Kidney (tissue), 14 donors: ENCODE results near the gene MEPCE. TPM values are rescaled to one million over a fixed set of nuclear protein-coding genes. Genes with fewer than 3 reads are reported as not detected.

ENCODE experiments used
- DNase-seq, 5 donors: peaks; one replicate each; pipeline ENCODE4 v3.0.0-alpha.2; 2013 to 2020
- FAIRE-seq: peaks from 2 replicates; lab custom pipeline; 2012; peaks lifted over from hg19 to GRCh38; lab: Jason Lieb, UNC
- H3K27ac ChIP-seq, 2 donors: one replicate each; pipeline ENCODE4 v1.7.0; 2013; ENCODE audit warnings: low read depth in 2 of 2, low read length in 2 of 2, inconsistent platforms in 1 of 2
- H3K27me3 ChIP-seq: one replicate; pipeline ENCODE4 v1.7.1; 2013; ENCODE audit warnings: low read length, inconsistent platforms; ENCODE audit not compliant: control insufficient read depth, insufficient read depth
- H3K36me3 ChIP-seq, 3 donors: one replicate each; pipeline versions ENCODE4 v1.7.0 to v1.7.1; 2013; ENCODE audit warnings: low read length in 3 of 3, control low read depth in 1 of 3, inconsistent platforms in 1 of 3; ENCODE audit not compliant: insufficient read depth in 3 of 3, control insufficient read depth in 2 of 3
- H3K4me1 ChIP-seq, 3 donors: one replicate each; pipeline versions ENCODE4 v1.7.0 to v1.7.1; 2013; ENCODE audit warnings: low read length in 3 of 3, inconsistent platforms in 1 of 3, low read depth in 1 of 3; ENCODE audit not compliant: control insufficient read depth in 2 of 3, insufficient read depth in 2 of 3
- H3K4me3 ChIP-seq, 3 donors: one replicate each; pipeline versions ENCODE4 v1.7.0 to v1.8.1; 2013; ENCODE audit warnings: low read length in 3 of 3, control low read depth in 1 of 3, inconsistent platforms in 1 of 3
- H3K9ac ChIP-seq, 3 donors: one replicate each; pipeline versions ENCODE4 v1.7.0 to v1.7.1; 2013; ENCODE audit warnings: low read length in 3 of 3, control low read depth in 1 of 3, inconsistent platforms in 1 of 3
- H3K9me3 ChIP-seq, 3 donors: one replicate each; pipeline versions ENCODE4 v1.7.0 to v1.7.1; 2013; ENCODE audit warnings: low read length in 3 of 3, control low read depth in 1 of 3, inconsistent platforms in 1 of 3; ENCODE audit not compliant: control insufficient read depth in 2 of 3, insufficient read depth in 1 of 3
- CTCF ChIP-seq: IDR thresholded peaks from 3 replicates; pipeline ENCODE4 v1.5.1; 2012; ENCODE audit warnings: mild to moderate bottlenecking, moderate library complexity, borderline replicate concordance; ENCODE audit not compliant: insufficient read depth; ENCODE audit errors: extremely low read depth
- intact Hi-C: fragments of 100-400 bp; cut with DNase I; formaldehyde crosslinking; loops from one replicate; pipeline ENCODE4 v1.11.1; 2022
- polyA plus RNA-seq: library from polyadenylated mRNA; stranded (reverse); fragments of 350-450 nt; fragmentation: Illumina TruSeq; extraction: RNeasy Lipid Tissue Mini Kit (QIAGEN cat#74804); gene quantifications from one replicate; pipeline ENCODE4 v1.2.3, GENCODE V29; 2014; ENCODE audit warnings: low read depth, low replicate concordance; ENCODE audit not compliant: insufficient read depth
- total RNA-seq: library from RNA; stranded (reverse); fragmentation: NEBNext Ultra II Directional; extraction: Animal tissue kit (Norgen Biotek cat#: 25700); gene quantifications from one replicate; pipeline ENCODE4 v1.2.1, GENCODE V29; 2021
- donor health status: control.
- donor health status: control.
- donor health status: control.
- donor health status: control.
- donor health status: control.
- donor health status: DM: yes; HTN: yes; CAD: no.
- donor health status: Normal renal cell carcinoma (clear cell type).

MEPCE gene
- total and polyA plus RNA-seq, 2 donors from 2014 or later: 33.4 to 47.2 TPM

- no peaks in the 10 kb centered on the region for H3K9me3 ChIP-seq
- H3K4me1 ChIP-seq: peaks cover 0 to 5% (median 0%) of the 10 kb centered on the region in 3 donors
- intact Hi-C loops: loop anchor here (10.0 kb wide), 1 partner anchor 219 kb away; no protein-coding TSS in a partner anchor
- no peaks in the 10 kb centered on the region for H3K27me3 ChIP-seq
- H3K27ac ChIP-seq: peak overlapping the region in 1 of 2 donors; percentile 4
- no peak overlapping the region for H3K4me3 ChIP-seq
- no peak overlapping the region for H3K9ac ChIP-seq
- peaks cover 0 to 3% (median 0%) of the 10 kb centered on the region in 3 donors for H3K36me3 ChIP-seq
- FAIRE-seq (no peak), DNase-seq (peak; percentile 68 to 93 (median 73))
- peak; percentile 62 for TF ChIP-seq CTCF
Measured at GRCh38 chr7:100465702-100466311, 36.2 kb downstream of the MEPCE start.

- Histone ChIP-seq H3K36me3 (peaks cover 0 to 3% (median 0%) of the 10 kb centered on the region in 3 donors), H3K4me1 (peaks cover 0 to 6% (median 0%) of the 10 kb centered on the region in 3 donors), H3K4me3 (no peak overlapping the region), H3K9ac (no peak overlapping the region), H3K27me3 (no peaks in the 10 kb centered on the region), H3K9me3 (no peaks in the 10 kb centered on the region), H3K27ac (no peak overlapping the region)
- FAIRE-seq (no peak), DNase-seq (peak in 1 of 5 donors; percentile 58)
- no peak for TF ChIP-seq CTCF
- intact Hi-C loops: loop anchor here (10.0 kb wide), 1 partner anchor 218 kb away; no protein-coding TSS in a partner anchor
Measured at GRCh38 chr7:100466653-100467605, 37.3 kb downstream of the MEPCE start.

- peaks cover 0 to 3% (median 0%) of the 10 kb centered on the region in 3 donors for H3K36me3 ChIP-seq
- no peak for TF ChIP-seq CTCF
- no peak overlapping the region for H3K9ac ChIP-seq
- H3K9me3 ChIP-seq: no peaks in the 10 kb centered on the region
- intact Hi-C loops: loop anchor here (10.0 kb wide), 1 partner anchor 217 kb away; no protein-coding TSS in a partner anchor
- DNase-seq (peak in 3 of 5 donors; percentile 42 to 78 (median 56)), FAIRE-seq (no peak)
- H3K27ac ChIP-seq: no peak overlapping the region
- H3K4me3 ChIP-seq: no peak overlapping the region
- H3K27me3 ChIP-seq: no peaks in the 10 kb centered on the region
- H3K4me1 ChIP-seq: peaks cover 0 to 8% (median 0%) of the 10 kb centered on the region in 3 donors
Measured at GRCh38 chr7:100467638-100468373, 38.2 kb downstream of the MEPCE start.
